ENCODE results near the gene H1-8.

H1-8 gene

DNA sequence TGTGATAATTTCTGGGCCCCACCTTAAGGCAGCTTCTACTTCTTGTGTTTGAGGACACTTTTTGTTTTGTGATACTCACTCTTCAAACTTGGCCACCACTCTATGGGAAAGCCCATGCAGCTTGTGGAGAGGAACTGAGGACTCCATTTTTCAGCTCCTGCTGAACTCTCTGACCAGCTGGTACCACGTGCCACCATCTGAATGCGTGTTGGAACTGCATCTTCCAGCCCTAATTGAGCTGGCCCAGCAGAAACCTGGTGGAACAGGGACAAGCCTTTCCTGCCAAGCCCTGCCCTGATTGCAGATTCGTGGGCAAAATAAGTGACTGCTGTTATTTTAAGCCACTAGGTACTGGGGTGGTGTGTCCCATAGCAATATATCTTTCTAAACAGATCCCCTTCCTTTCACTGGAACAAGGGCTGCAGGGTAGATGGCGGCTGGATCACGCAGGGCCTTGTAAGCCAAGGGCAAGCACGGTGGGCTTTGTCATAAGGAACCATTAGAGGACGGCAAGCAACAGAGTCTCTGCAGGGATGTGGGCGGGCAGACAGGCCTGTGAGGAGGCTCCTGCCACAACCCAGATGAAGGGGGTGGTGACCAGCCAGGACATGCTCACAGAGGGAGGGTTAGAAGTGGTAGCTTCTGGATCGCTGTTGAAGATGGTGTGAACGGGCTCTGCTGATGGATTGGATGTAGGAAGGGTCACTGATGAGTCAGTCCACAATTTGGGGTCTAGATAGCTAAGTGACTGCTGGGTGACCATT, 9.5 kb downstream of the H1-8 start:
- no peak overlapping the region for H3K27ac Mint-ChIP-seq
- H3K9me3 Mint-ChIP-seq, result no peaks in the 10 kb centered on the region
- DNase-seq, result no peak
- H3K36me3 Mint-ChIP-seq, result no peaks in the 10 kb centered on the region
- peaks cover 2% of the 10 kb centered on the region for H3K4me1 Mint-ChIP-seq
- H3K27me3 Mint-ChIP-seq, result peaks cover 65% of the 10 kb centered on the region
- CTCF ChIA-PET, result interaction anchor here (1.4 kb wide), 1 partner anchor 169 kb away, joined by 4 read pairs; no protein-coding TSS in a partner anchor
- H3K4me3 Mint-ChIP-seq, result no peak overlapping the region

DNA sequence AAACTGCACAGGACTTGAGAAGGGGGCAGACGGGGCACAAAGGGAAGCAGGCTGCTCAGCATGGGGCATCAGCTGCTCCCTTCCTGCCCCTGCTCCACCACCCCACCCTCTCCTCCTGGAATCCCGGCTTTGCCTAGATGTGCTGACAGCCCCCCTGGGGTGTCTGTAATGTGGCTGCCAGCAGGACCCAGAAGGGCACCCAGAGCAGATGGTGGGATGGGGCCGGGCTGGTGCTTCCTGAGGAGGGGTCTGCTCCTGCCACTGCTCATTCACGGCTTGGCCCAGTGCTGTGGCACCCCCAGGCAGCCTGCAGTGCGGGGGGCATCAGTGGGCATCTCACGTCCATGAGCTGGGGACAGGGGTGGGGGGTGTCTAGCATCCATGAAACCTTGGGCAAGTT, 10.2 kb downstream of the H1-8 start:
- Mint-ChIP-seq H3K36me3 (no peaks in the 10 kb centered on the region), H3K9me3 (no peaks in the 10 kb centered on the region), H3K4me3 (no peak overlapping the region), H3K27me3 (peaks cover 72% of the 10 kb centered on the region), H3K27ac (no peak overlapping the region), H3K4me1 (peaks cover 3% of the 10 kb centered on the region)
- CTCF ChIA-PET, result interaction anchor here (1.4 kb wide), 1 partner anchor 170 kb away, joined by 4 read pairs; no protein-coding TSS in a partner anchor
- no peak for DNase-seq

DNA sequence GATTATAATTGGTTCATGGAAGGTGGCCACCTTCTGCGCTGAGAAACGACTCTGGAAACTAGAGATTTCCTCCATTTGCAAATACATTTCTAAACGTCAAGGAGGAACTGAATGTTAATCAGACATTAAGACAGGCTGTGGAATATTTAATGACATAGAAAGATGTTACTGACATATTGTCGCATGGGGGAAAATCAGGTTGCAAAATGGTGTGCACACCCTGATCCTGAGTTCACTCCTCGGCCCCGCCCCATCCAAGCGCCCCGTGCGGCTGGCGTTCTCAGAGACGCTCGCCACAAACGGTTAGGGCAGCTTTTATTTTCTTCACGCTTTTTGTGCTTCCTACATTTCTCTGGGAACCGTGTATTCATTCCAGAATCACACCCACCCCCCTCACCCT, 10.7 kb downstream of the H1-8 start:
- CTCF ChIA-PET, result no interaction called here
- Mint-ChIP-seq H3K4me3 (no peak overlapping the region), H3K4me1 (peaks cover 6% of the 10 kb centered on the region), H3K27ac (no peak overlapping the region), H3K27me3 (peaks cover 73% of the 10 kb centered on the region), H3K9me3 (no peaks in the 10 kb centered on the region), H3K36me3 (no peaks in the 10 kb centered on the region)
- DNase-seq, result no peak

DNA sequence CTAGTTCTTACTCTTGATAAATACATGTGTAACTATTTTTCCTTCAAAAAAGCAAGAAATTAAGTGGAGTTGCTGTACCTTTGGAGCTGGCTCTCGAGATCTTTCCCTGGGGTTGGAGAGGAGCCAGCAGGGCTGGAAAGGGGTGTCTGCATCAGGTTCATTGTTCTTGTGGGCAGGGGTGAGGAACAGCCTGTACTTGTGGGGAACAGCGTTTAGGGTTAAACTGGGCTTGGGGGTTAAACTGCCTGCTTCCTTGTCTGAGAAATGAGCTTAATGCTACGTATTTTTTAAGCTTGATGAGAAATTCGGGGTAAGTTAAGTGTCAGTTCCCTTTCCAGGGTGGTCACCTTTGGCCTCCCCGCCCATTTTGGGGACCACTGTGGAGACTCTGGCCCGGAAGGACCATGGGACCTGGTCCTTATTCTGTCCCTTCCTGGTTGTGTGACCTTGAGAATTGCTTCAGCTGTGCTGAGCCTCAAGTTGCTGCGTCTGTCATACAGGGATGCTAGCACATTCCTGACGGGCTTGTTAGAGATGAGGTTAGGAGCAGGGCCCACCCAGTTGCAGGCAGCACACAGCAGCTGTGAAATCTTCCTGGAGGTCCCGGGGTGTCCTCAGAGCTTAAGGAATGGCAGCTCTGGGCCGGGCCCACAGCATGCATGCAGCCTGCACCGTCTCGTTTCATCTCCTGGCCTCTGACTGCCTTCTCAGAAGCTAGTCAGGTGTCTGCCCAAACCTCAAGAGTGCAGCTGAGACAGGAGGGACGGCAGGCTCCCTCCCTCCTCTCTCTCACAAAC, 11.6 kb downstream of the H1-8 start:
- Mint-ChIP-seq H3K27ac (no peak overlapping the region), H3K9me3 (no peaks in the 10 kb centered on the region), H3K36me3 (no peaks in the 10 kb centered on the region), H3K4me1 (peaks cover 6% of the 10 kb centered on the region), H3K4me3 (no peak overlapping the region), H3K27me3 (peaks cover 72% of the 10 kb centered on the region)
- no peak for DNase-seq
- CTCF ChIA-PET, result no interaction called here

DNA sequence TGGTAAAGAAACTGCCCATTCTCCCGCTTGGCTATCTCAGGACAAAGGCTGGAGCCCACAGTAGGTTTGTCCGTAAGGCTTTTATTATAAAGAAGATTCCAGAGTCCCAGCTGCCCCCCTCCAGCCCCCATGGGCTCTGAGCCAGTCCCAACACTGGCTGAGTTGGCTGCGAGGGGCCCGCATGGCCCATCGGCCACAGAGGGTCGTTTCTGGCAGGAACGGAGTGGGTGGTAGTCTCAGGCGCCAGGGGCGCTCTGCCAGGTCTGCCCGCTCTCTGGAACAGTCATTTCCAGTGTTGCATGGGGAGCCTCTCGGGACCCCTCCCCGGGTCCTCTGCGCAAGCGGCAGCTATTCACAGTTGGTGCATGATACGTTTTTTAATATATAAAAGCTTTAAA, 12.2 kb downstream of the H1-8 start:
- no peak for DNase-seq
- Mint-ChIP-seq H3K27ac (no peak overlapping the region), H3K27me3 (peaks cover 72% of the 10 kb centered on the region), H3K9me3 (no peaks in the 10 kb centered on the region), H3K4me1 (peaks cover 6% of the 10 kb centered on the region), H3K36me3 (no peaks in the 10 kb centered on the region), H3K4me3 (no peak overlapping the region)
- CTCF ChIA-PET, result no interaction called here

DNA sequence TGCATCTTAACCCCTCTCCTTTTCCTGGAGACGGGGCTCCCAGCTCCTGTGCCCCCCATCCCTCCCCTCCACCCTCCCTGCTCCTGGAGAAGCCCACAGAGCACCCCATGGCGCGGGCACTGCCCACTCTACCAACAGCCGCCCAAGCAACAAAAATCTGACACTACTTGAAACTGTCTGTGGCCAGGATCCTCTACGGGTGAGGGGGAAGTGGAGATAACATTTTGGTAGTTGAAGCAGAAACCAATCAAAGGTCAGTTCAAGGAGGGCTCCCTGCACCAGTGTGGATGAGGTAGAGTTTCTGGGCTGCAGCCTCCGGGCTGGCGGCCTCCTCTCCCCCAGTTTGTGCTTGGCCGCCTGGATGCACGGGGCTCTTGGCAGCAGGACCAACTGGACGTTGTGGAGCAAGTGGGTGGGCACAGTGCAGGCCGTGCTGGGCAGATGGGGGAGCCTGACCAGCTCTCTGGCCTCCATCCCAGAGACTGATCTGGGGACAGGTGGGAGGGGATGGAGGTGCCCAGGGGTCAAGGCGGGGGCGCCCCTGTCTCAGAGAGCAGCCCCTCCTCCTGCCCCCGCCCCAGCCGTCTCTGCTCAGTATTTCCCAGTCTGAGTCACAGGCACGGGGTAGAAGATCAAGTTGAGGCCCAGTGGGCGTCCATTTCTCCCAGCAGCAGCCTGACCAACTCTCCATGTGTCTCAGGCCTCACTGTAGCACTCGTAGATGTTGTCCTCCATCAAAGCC, 12.8 kb downstream of the H1-8 start:
- Mint-ChIP-seq H3K27me3 (peaks cover 72% of the 10 kb centered on the region), H3K27ac (no peak overlapping the region), H3K9me3 (no peaks in the 10 kb centered on the region), H3K36me3 (no peaks in the 10 kb centered on the region), H3K4me1 (peaks cover 6% of the 10 kb centered on the region), H3K4me3 (no peak overlapping the region)
- CTCF ChIA-PET, result no interaction called here
- DNase-seq, result no peak

DNA sequence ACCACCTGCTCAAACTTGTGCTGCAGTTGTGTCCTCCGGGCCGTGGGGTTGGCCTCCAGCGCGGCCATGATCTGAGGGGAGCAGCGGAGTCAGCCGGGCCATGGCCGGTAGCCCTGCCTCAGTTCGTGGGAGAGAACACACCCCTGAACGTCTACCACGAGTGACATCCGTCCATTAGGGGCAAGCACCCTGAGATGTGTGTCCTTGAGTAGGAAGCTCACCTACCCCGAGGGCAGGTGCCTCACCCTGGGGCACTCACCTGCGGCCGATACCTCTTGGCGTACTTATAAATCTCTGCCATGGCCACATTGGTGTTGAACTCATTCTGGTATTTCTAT, 13.4 kb downstream of the H1-8 start:
- DNase-seq, result no peak
- H3K27me3 Mint-ChIP-seq, result peaks cover 71% of the 10 kb centered on the region
- no peak overlapping the region for H3K27ac Mint-ChIP-seq
- H3K4me3 Mint-ChIP-seq, result no peak overlapping the region
- H3K4me1 Mint-ChIP-seq, result peaks cover 6% of the 10 kb centered on the region
- no peaks in the 10 kb centered on the region for H3K9me3 Mint-ChIP-seq
- CTCF ChIA-PET, result no interaction called here
- H3K36me3 Mint-ChIP-seq, result no peaks in the 10 kb centered on the region

DNA sequence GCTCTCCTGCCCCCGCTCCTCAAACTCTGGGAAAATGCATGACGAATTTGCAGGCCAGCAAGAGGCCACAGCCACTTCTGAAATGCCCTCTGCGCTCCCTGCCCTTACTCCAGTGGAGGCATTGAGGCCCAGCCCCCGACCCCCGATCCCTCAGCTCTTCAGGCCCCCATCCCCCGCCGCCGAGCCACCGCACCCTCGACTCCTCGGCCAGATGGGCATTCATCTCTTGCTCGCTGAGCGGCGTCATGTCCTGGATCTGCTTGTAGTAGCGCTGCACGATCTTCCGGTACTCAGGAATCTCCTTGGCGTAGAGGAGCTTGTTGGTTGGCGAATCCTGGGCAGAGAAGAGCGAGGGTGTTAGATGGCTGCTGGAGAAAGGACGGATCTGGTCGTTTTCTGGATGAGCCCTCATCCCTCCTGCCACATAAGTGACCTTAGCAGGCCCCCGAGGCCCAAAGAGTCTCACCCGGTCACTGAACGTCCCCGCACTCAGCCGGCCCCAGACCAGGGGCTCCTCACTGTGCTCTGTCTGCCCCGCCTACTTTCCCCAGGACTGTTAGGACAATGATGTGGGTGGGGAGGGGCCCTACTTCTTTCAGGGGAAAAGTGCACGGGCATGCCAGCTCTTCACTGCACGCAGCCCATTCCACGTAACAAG, 14.0 kb downstream of the H1-8 start:
- DNase-seq, result no peak
- H3K4me1 Mint-ChIP-seq, result peaks cover 6% of the 10 kb centered on the region
- no peak overlapping the region for H3K4me3 Mint-ChIP-seq
- H3K27me3 Mint-ChIP-seq, result peaks cover 64% of the 10 kb centered on the region
- CTCF ChIA-PET, result no interaction called here
- no peaks in the 10 kb centered on the region for H3K9me3 Mint-ChIP-seq
- H3K27ac Mint-ChIP-seq, result no peak overlapping the region
- no peaks in the 10 kb centered on the region for H3K36me3 Mint-ChIP-seq

DNA sequence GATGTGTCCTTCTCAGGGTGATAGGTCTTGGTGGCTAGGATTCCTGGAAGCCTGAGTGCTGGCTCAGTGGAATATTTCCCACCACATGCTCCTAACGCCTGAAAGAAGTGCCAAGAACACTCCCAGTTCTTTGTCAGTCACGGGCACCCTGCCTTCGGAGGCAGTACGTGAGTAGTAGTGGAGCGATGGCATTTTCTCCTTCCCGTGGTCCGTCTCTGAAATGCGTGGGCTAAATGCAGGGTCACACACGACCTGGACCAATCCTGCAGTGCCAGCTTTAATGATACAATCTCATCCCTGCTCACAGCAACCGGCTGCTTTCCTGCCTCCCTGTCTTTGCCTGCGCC, 14.5 kb downstream of the H1-8 start:
- DNase-seq, result no peak
- Mint-ChIP-seq H3K9me3 (no peaks in the 10 kb centered on the region), H3K27ac (no peak overlapping the region)

DNA sequence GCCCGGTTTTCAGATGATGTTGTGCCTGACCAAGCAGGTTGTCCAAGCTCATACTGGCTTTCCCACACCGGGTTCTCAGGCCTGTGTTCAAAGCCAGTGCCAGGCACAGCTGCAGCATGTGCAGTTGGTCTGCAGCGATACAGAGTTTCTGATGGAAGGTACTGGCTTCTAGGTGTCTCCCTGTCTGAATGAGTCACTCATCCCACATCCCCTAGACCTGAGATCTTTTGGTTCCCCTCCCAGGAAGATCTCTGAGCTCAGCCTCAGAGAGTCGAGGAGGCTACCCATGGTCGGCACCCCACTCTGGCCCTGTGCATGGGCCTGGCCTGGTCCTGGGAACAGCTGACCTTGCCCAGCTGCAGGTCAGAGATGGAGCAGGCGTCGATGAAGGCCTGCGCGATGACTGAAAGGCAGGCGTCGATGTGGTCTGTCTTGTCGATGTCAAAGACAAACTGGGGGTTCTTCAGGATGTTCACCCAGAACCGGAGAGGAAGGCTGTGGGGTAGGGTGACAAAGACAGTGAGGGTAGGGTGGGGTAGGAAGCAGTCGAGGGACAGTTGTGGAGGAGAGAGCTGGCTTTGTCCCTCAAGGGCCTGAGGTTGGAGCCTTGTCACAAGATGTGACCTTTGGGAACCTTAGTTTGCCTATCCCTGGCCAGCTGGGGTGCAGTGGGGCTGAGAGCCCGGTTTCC, 15.3 kb downstream of the H1-8 start:
- no peak for DNase-seq
- Mint-ChIP-seq H3K4me1 (peaks cover 6% of the 10 kb centered on the region), H3K27me3 (peaks cover 54% of the 10 kb centered on the region), H3K9me3 (no peaks in the 10 kb centered on the region), H3K4me3 (no peak overlapping the region), H3K27ac (no peak overlapping the region), H3K36me3 (no peaks in the 10 kb centered on the region)
- CTCF ChIA-PET, result interaction anchor here (0.8 to 1.8 kb wide), 2 partner anchors 8 to 68 kb away, joined by 3 to 4 read pairs; no protein-coding TSS in a partner anchor

More for the DNA sequence above, 14.5 kb downstream of the H1-8 start:
- Mint-ChIP-seq H3K4me1 (peaks cover 6% of the 10 kb centered on the region), H3K27me3 (peaks cover 61% of the 10 kb centered on the region), H3K36me3 (no peaks in the 10 kb centered on the region), H3K4me3 (no peak overlapping the region)
- CTCF ChIA-PET, result no interaction called here

DNA sequence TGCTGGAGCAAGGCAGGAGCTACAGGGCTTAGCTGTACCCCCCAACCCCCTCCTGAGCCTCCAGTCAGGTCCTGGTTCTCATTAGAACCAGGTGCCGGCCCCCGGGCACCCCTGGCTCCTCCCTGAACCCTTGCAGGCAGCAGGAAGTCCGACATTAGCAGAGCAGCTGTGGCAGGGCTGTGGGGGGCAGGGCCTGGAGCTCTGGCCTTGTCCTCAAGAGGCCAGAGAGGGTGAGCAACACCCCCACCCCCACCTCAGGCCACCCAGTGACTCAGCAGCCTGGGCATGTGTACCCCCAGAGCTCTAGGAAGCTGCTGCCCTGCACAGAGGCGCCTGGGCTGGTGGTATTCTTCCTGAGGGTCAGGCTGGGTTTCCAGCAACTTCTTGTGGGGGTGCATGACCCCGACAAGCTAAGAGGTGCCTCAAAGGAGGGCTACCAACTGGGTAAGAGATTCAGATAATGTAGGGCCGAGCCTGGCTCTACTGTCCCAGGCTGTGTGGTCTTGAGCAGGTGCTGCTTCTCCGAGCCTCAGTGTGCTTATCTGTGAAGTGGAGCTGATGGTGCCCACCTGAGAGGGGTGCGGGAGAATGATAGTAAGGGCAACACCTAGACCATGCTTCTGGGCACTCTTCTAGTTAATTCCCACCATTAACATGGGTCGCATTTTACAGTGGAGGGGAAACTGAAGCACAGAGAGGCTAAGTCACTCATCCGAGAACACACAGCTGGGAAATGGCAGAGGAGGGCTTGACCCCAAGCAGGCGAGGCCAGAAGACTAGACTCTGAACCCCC, 16.0 kb downstream of the H1-8 start:
- DNase-seq, result no peak
- Mint-ChIP-seq H3K4me1 (peaks cover 5% of the 10 kb centered on the region), H3K36me3 (no peaks in the 10 kb centered on the region), H3K27ac (no peak overlapping the region), H3K4me3 (no peak overlapping the region), H3K27me3 (peaks cover 47% of the 10 kb centered on the region), H3K9me3 (no peaks in the 10 kb centered on the region)
- CTCF ChIA-PET, result interaction anchor here (0.8 to 1.8 kb wide), 2 partner anchors 9 to 69 kb away, joined by 3 to 4 read pairs; no protein-coding TSS in a partner anchor

DNA sequence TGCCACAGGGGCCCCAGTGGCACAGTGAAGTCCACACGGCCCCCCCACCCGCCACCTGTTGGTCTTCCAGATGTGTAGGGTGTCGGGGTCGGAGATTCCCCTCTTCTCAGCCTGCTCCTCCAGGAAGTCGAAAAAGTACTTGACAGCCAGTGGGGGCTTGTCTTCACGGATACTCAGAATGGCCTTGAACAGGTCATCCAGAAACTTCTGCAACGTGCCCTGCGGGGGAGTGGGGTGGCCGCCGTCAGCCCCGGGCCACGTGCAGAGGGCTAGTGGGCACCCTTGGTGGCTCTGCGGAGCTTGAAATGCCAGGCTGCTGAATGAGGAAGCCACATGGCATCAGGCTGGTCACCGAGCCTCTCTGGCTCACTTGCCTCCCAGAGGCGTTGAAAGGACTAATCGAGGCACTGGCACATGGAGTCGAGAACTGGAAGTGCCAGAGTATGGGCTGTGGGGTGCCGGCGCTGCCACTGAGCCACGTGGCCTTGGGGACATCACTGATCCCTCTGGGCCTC, 16.6 kb downstream of the H1-8 start:
- Mint-ChIP-seq H3K36me3 (no peaks in the 10 kb centered on the region), H3K27ac (no peak overlapping the region), H3K27me3 (peaks cover 42% of the 10 kb centered on the region), H3K4me1 (peaks cover 4% of the 10 kb centered on the region), H3K9me3 (no peaks in the 10 kb centered on the region), H3K4me3 (no peak overlapping the region)
- DNase-seq, result no peak
- CTCF ChIA-PET, result interaction anchor here (0.8 to 1.8 kb wide), 2 partner anchors 10 to 69 kb away, joined by 3 to 4 read pairs; no protein-coding TSS in a partner anchor

DNA sequence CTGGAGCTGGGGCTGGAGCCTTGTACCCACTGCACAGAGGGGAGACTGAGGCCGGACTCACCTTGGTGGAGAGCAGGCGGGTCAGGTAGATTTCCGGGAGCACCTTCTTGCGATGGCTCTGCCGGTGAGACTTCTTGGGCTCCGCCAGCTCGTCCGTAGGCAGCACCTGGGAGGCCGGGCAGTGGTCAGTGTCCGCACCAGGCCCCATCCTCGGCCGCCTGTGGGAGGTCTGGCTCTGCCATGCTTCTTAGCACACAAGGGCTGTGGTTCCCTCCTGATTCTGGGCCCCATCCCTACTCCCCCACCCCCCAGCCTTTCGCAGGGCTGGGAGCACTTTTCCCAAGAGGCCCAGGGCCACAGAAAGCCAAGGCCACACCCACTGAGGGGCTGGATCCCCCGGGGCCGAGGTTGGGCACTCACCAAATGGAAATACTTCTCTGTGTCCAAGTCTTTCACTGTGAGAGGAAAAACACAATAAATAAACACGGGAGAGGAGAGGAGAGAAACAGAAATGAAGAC, 17.4 kb downstream of the H1-8 start:
- Mint-ChIP-seq H3K27me3 (peaks cover 35% of the 10 kb centered on the region), H3K27ac (no peak overlapping the region), H3K36me3 (no peaks in the 10 kb centered on the region), H3K4me3 (no peak overlapping the region), H3K4me1 (peaks cover 4% of the 10 kb centered on the region), H3K9me3 (no peaks in the 10 kb centered on the region)
- DNase-seq, result no peak
- CTCF ChIA-PET, result no interaction called here

Data from activated naive CD4-positive, alpha-beta T cell treated with anti-CD3 and anti-CD28 coated beads, Interleukin-2, amount 10 ng/mL, durations not matched to agents 7 days and 5 days (primary cell).